Gastrocnemius medialis (tissue), 4 donors: ENCODE data around the gene GUF1. TPM values are rescaled to one million over a fixed set of nuclear protein-coding genes. Genes with fewer than 3 reads are reported as not detected.

Experiments used
- ATAC-seq, 2 donors: fragments of 150-250 bp; one replicate each; pipeline ENCODE4 v1.9.1; 2016
- DNase-seq, 2 donors: peaks; one replicate each; pipeline ENCODE4 v3.0.0-alpha.2; 2019
- H3K27ac ChIP-seq, 4 donors: fragments of 200-600 bp; sonication (generic); 1 replicate in 1 of 4; 2 replicates in 3 of 4; pipeline ENCODE4 v1.5.1; 2016 to 2018; ENCODE audit warnings: mild to moderate bottlenecking in 2 of 4, moderate library complexity in 1 of 4
- H3K27me3 ChIP-seq, 3 donors: fragments of 200-600 bp; sonication (generic) in 2 of 3; 1 replicate in 1 of 3; 2 replicates in 2 of 3; pipeline versions ENCODE4 v1.5.1 to v1.6.0; 2016 to 2019; ENCODE audit warnings: mild to moderate bottlenecking in 1 of 3, moderate library complexity in 1 of 3
- H3K36me3 ChIP-seq, 2 donors: fragments of 200-600 bp; sonication (generic) in 1 of 2; one replicate each; pipeline ENCODE4 v1.5.1; 2017 to 2018
- H3K4me1 ChIP-seq, 2 donors: fragments of 200-600 bp; sonication (generic) in 1 of 2; one replicate each; pipeline ENCODE4 v1.5.1; 2016 to 2017; ENCODE audit warnings: mild to moderate bottlenecking in 2 of 2
- H3K4me3 ChIP-seq, 4 donors: fragments of 200-600 bp; sonication (generic) in 3 of 4; 1 replicate in 1 of 4; 2 replicates in 3 of 4; pipeline ENCODE4 v1.5.1; 2016 to 2019; ENCODE audit warnings: mild to moderate bottlenecking in 2 of 4
- H3K9me3 ChIP-seq, 3 donors: fragments of 200-600 bp; sonication (generic) in 2 of 3; 1 replicate in 1 of 3; 2 replicates in 2 of 3; pipeline ENCODE4 v1.5.1; 2016 to 2019
- CTCF ChIP-seq, 5 experiments: fragments of 450-650 bp in 3 of 5; fragments of 200-600 bp in 2 of 5; sonication (generic) in 2 of 5; IDR thresholded peaks in 4 of 5; conservative IDR thresholded peaks in 1 of 5; 1 replicate in 4 of 5; 2 replicates in 1 of 5; pipeline ENCODE4 v1.5.1; 2016 to 2019; ENCODE audit warnings: antibody characterized with exemption in 5 of 5, mild to moderate bottlenecking in 3 of 5, moderate library complexity in 3 of 5
- POLR2A ChIP-seq, 2 donors: fragments of 450-650 bp; IDR thresholded peaks; one replicate each; pipeline ENCODE4 v1.6.1; 2017; ENCODE audit warnings: antibody characterized with exemption in 2 of 2, mild to moderate bottlenecking in 2 of 2, moderate library complexity in 2 of 2
- in situ Hi-C, 4 donors: fragments of 200-750 bp; cut with MboI; loops; one replicate each; pipeline versions ENCODE4 v1.15.0 to v1.8.0; 2017; ENCODE audit warnings: low sequenced_read_pairs in 4 of 4
- intact Hi-C: fragments of 100-400 bp; cut with DNase I; formaldehyde crosslinking; loops from one replicate; pipeline ENCODE4 v1.15.1; 2023; ENCODE audit warnings: low total_unique reads
- total RNA-seq, 4 donors: library from RNA; depleted of rRNA; stranded (reverse); fragments of >200 nt; gene quantifications; one replicate each; pipeline versions ENCODE4 v1.1.0 to v1.2.3, GENCODE V29; 2016

The GUF1 gene
- total RNA-seq, 4 donors from 2014 or later = 16.4 to 25.3 (median 18.9) TPM

GRCh38 chr4:44713125-44713524, 34.9 kb downstream of the GUF1 start:
- intact Hi-C loops (no loop called here), in situ Hi-C loops (no loop called here)
- Histone ChIP-seq H3K27ac (no peak overlapping the region), H3K27me3 (no peaks in the 10 kb centered on the region), H3K4me1 (no peaks in the 10 kb centered on the region), H3K36me3 (no peaks in the 10 kb centered on the region), H3K4me3 (no peak overlapping the region), H3K9me3 (no peaks in the 10 kb centered on the region)
- no peak for TF ChIP-seq CTCF (IDR thresholded peaks at IDR 0.05 in 4 of 5, conservative IDR thresholded peaks at IDR 0.05 in 1 of 5)
- no peak for TF ChIP-seq POLR2A (IDR thresholded peaks at IDR 0.05)
- DNase-seq (no peak), ATAC-seq (no peak)

- H3K27ac ChIP-seq = no peak overlapping the region
- no peak for TF ChIP-seq CTCF (IDR thresholded peaks at IDR 0.05 in 4 of 5, conservative IDR thresholded peaks at IDR 0.05 in 1 of 5)
- TF ChIP-seq POLR2A (IDR thresholded peaks at IDR 0.05) = no peak
- no peaks in the 10 kb centered on the region for H3K9me3 ChIP-seq
- no peak for ATAC-seq
- peaks cover 7 to 10% of the 10 kb centered on the region in 2 donors for H3K4me1 ChIP-seq
- H3K4me3 ChIP-seq = no peak overlapping the region
- intact Hi-C loops (no loop called here), in situ Hi-C loops (no loop called here)
- H3K27me3 ChIP-seq = no peaks in the 10 kb centered on the region
- no peaks in the 10 kb centered on the region for H3K36me3 ChIP-seq
- no peak for DNase-seq
Observed at GRCh38 chr4:44716597-44716996, 38.4 kb downstream of the GUF1 start.

GRCh38 chr4:44720371-44720770, 42.2 kb downstream of the GUF1 start:
- ATAC-seq (no peak), DNase-seq (no peak)
- TF ChIP-seq CTCF (IDR thresholded peaks at IDR 0.05 in 4 of 5, conservative IDR thresholded peaks at IDR 0.05 in 1 of 5) = no peak
- no peak for TF ChIP-seq POLR2A (IDR thresholded peaks at IDR 0.05)
- no peaks in the 10 kb centered on the region for H3K36me3 ChIP-seq
- in situ Hi-C loops (no loop called here), intact Hi-C loops (no loop called here)
- no peaks in the 10 kb centered on the region for H3K9me3 ChIP-seq
- peaks cover 14 to 21% of the 10 kb centered on the region in 2 donors for H3K4me1 ChIP-seq
- H3K4me3 ChIP-seq = no peak overlapping the region
- no peaks in the 10 kb centered on the region for H3K27me3 ChIP-seq
- H3K27ac ChIP-seq = no peak overlapping the region

GRCh38 chr4:44722001-44722400, 43.8 kb downstream of the GUF1 start:
- DNase-seq (no peak), ATAC-seq (no peak)
- H3K36me3 ChIP-seq = no peaks in the 10 kb centered on the region
- H3K9me3 ChIP-seq = no peaks in the 10 kb centered on the region
- no peak overlapping the region for H3K4me3 ChIP-seq
- in situ Hi-C loops = no loop called here
- no peak for TF ChIP-seq POLR2A (IDR thresholded peaks at IDR 0.05)
- no peak for TF ChIP-seq CTCF (IDR thresholded peaks at IDR 0.05 in 4 of 5, conservative IDR thresholded peaks at IDR 0.05 in 1 of 5)
- no peak overlapping the region for H3K27ac ChIP-seq
- H3K4me1 ChIP-seq = peaks cover 19 to 21% of the 10 kb centered on the region in 2 donors
- no peaks in the 10 kb centered on the region for H3K27me3 ChIP-seq
- intact Hi-C loops = no loop called here

GRCh38 chr4:44725166-44725565, 46.9 kb downstream of the GUF1 start:
- ATAC-seq = no peak
- Histone ChIP-seq H3K27ac (peak overlapping the region in 3 of 4 donors; percentile 80 to 85 (median 84)), H3K4me3 (peak overlapping the region; percentile 81 to 95 (median 88)), H3K36me3 (no peaks in the 10 kb centered on the region), H3K27me3 (no peaks in the 10 kb centered on the region), H3K4me1 (peaks cover 20 to 23% of the 10 kb centered on the region in 2 donors), H3K9me3 (no peaks in the 10 kb centered on the region)
- intact Hi-C loops = no loop called here
- TF ChIP-seq POLR2A (IDR thresholded peaks at IDR 0.05) = no peak
- no peak for TF ChIP-seq CTCF (IDR thresholded peaks at IDR 0.05 in 4 of 5, conservative IDR thresholded peaks at IDR 0.05 in 1 of 5)
- DNase-seq = no peak
- in situ Hi-C loops = no loop called here
